Neural crest cell (in vitro differentiated cells): ENCODE results near the gene SPATA22. TPM values are rescaled to one million over a fixed set of nuclear protein-coding genes. Genes with fewer than 3 reads are reported as not detected.

ENCODE experiments used
- DNase-seq: peaks from one replicate; pipeline ENCODE4 v3.0.0; 2021; ENCODE audit warnings: low read depth, mixed read lengths, low spot score
- H3K27ac Mint-ChIP-seq: one replicate; pipeline ENCODE4 v1.8.0; 2021; ENCODE audit warnings: mild to moderate bottlenecking, mixed read lengths; ENCODE audit not compliant: unreplicated experiment
- H3K27me3 Mint-ChIP-seq: 2 replicates; pipeline ENCODE4 v1.8.0; 2021; ENCODE audit warnings: low read depth, mild to moderate bottlenecking, mixed read lengths
- H3K36me3 Mint-ChIP-seq: 2 replicates; pipeline ENCODE4 v1.8.0; 2021; ENCODE audit warnings: low read depth, mild to moderate bottlenecking, mixed read lengths
- H3K4me1 Mint-ChIP-seq: 2 replicates; pipeline ENCODE4 v1.8.0; 2021; ENCODE audit warnings: mixed read lengths
- H3K4me3 Mint-ChIP-seq: one replicate; pipeline ENCODE4 v1.8.0; 2021; ENCODE audit warnings: mild to moderate bottlenecking, mixed read lengths
- H3K9me3 Mint-ChIP-seq: 2 replicates; pipeline ENCODE4 v1.8.0; 2021; ENCODE audit warnings: mixed read lengths
- CTCF ChIP-seq: fragments of 200-600 bp; sonication (generic); conservative IDR thresholded peaks from 2 replicates; pipeline ENCODE4 v1.5.0; 2021; ENCODE audit warnings: antibody characterized with exemption, mild to moderate bottlenecking
- total RNA-seq: library from RNA; stranded (reverse); gene quantifications from 2 replicates; pipeline ENCODE4 v1.2.1, GENCODE V29; 2021

SPATA22 gene
- total RNA-seq, 1 donor from 2014 or later: not detected

GRCh38 chr17:3485481-3486068 is 14.0 kb upstream of the SPATA22 start:
- no peaks in the 10 kb centered on the region for H3K9me3 Mint-ChIP-seq
- H3K4me1 Mint-ChIP-seq: no peaks in the 10 kb centered on the region
- DNase-seq: no peak
- no peak overlapping the region for H3K4me3 Mint-ChIP-seq
- H3K36me3 Mint-ChIP-seq: no peaks in the 10 kb centered on the region
- TF ChIP-seq CTCF: no peak
- H3K27me3 Mint-ChIP-seq: no peaks in the 10 kb centered on the region
- H3K27ac Mint-ChIP-seq: no peak overlapping the region

GRCh38 chr17:3482852-3483251 is 11.2 kb upstream of the SPATA22 start:
- Mint-ChIP-seq H3K27ac (no peak overlapping the region), H3K9me3 (no peaks in the 10 kb centered on the region), H3K4me1 (no peaks in the 10 kb centered on the region), H3K36me3 (no peaks in the 10 kb centered on the region), H3K27me3 (no peaks in the 10 kb centered on the region), H3K4me3 (no peak overlapping the region)
- no peak for DNase-seq
- no peak for TF ChIP-seq CTCF

- TF ChIP-seq CTCF: no peak
- no peaks in the 10 kb centered on the region for H3K9me3 Mint-ChIP-seq
- no peak overlapping the region for H3K4me3 Mint-ChIP-seq
- H3K27ac Mint-ChIP-seq: no peak overlapping the region
- no peak for DNase-seq
- H3K27me3 Mint-ChIP-seq: no peaks in the 10 kb centered on the region
- H3K4me1 Mint-ChIP-seq: peaks cover 14% of the 10 kb centered on the region
- no peaks in the 10 kb centered on the region for H3K36me3 Mint-ChIP-seq
These were observed 8.4 kb upstream of the SPATA22 start for GRCh38 chr17:3479988-3480387.

GRCh38 chr17:3475812-3476610 is 4.4 kb upstream of the SPATA22 start, which contains the start of gene ASPA:
ASPA (plus strand) TSS chr17:3475997; CDS start chr17:3476160, 163 bp downstream.
- Mint-ChIP-seq H3K4me3 (no peak within 1 kb of the TSS), H3K27me3 (no peaks in the 10 kb centered on the region), H3K9me3 (no peaks in the 10 kb centered on the region)

GRCh38 chr17:3475251-3475685 is 3.6 kb upstream of the SPATA22 start:
- no peak for DNase-seq
- Mint-ChIP-seq H3K4me1 (peaks cover 27% of the 10 kb centered on the region), H3K27me3 (no peaks in the 10 kb centered on the region), H3K4me3 (no peak overlapping the region), H3K36me3 (no peaks in the 10 kb centered on the region), H3K27ac (no peak overlapping the region), H3K9me3 (no peaks in the 10 kb centered on the region)
- TF ChIP-seq CTCF: no peak

More at GRCh38 chr17:3475812-3476610, 4.4 kb upstream of the SPATA22 start, which contains the start of gene ASPA:
- no peak for DNase-seq
- Mint-ChIP-seq H3K36me3 (no peaks in the 10 kb centered on the region), H3K27ac (peak within 1 kb of the TSS; percentile 54), H3K4me1 (peaks cover 27% of the 10 kb centered on the region)
- TF ChIP-seq CTCF: no peak
